Ovary (tissue), 9 donors: Measurements from ENCODE around the gene DNAH6. TPM values are rescaled to one million over a fixed set of nuclear protein-coding genes. Genes with fewer than 3 reads are reported as not detected.
"Not testable (repeated sequence)": the region's sequence is repeated elsewhere in the genome, so short reads cannot be mapped to it uniquely, and the experiment has no call there.

Experiments used
- DNase-seq, 5 donors: peaks; one replicate each; pipeline ENCODE4 v3.0.0-alpha.2; 2019 to 2020
- H3K27ac ChIP-seq, 2 donors: fragments of 200-600 bp; one replicate each; pipeline versions ENCODE4 v1.5.1 to v1.8.0; 2019 to 2022
- H3K27me3 ChIP-seq: fragments of 200-600 bp; one replicate; pipeline ENCODE4 v1.8.0; 2022
- H3K36me3 ChIP-seq: fragments of 200-600 bp; sonication (generic); one replicate; pipeline ENCODE4 v1.5.1; 2019
- H3K4me1 ChIP-seq: one replicate; pipeline ENCODE4 v1.8.1; 2013; ENCODE audit warnings: mild to moderate bottlenecking, moderate library complexity; ENCODE audit not compliant: insufficient read depth
- H3K4me3 ChIP-seq: fragments of 200-600 bp; sonication (generic); one replicate; pipeline ENCODE4 v1.5.1; 2017
- H3K9me3 ChIP-seq, 2 donors: fragments of 200-600 bp in 1 of 2; sonication (generic) in 1 of 2; one replicate each; pipeline versions ENCODE4 v1.5.1 to v1.8.1; 2013 to 2019; ENCODE audit warnings: mild to moderate bottlenecking in 1 of 2, moderate library complexity in 1 of 2
- CTCF ChIP-seq, 3 donors: fragments of 450-650 bp in 2 of 3; fragments of 200-600 bp in 1 of 3; IDR thresholded peaks; one replicate each; pipeline versions ENCODE4 v1.5.1 to v1.8.0; 2016 to 2022; ENCODE audit warnings: antibody characterized with exemption in 3 of 3, mild to moderate bottlenecking in 1 of 3
- EP300 ChIP-seq: sonication (generic); formaldehyde crosslinking; IDR thresholded peaks from one replicate; pipeline ENCODE4 v1.6.1; 2017; ENCODE audit warnings: antibody characterized with exemption
- POLR2A ChIP-seq: fragments of 450-650 bp; IDR thresholded peaks from one replicate; pipeline ENCODE4 v1.6.1; 2017; ENCODE audit warnings: antibody characterized with exemption, mild to moderate bottlenecking, moderate library complexity
- WGBS, 3 donors: extraction: QIAGEN DNeasy Blood & Tissue Kit in 1 of 3; methylation state at CpG; one replicate each; pipeline versions ENCODE4 v1.1.5 to v1.1.7; 2013 to 2017; 5-methylcytosine and 5-hydroxymethylcytosine counted together
- intact Hi-C, 4 donors: fragments of 100-400 bp; cut with DNase I; formaldehyde crosslinking; loops; one replicate each; pipeline versions ENCODE4 v1.11.0 to v1.15.1; 2022 to 2023
- polyA plus RNA-seq, 2 donors: library from polyadenylated mRNA; stranded (reverse); fragments of 200-250 nt in 1 of 2; fragments of 350-450 nt in 1 of 2; fragmentation: Illumina TruSeq in 1 of 2; extraction: RNeasy Lipid Tissue Mini Kit (QIAGEN cat#74804) in 1 of 2; gene quantifications; one replicate each; pipeline ENCODE4 v1.2.3, GENCODE V29; 2013 to 2014
- total RNA-seq, 7 donors: library from RNA; depleted of rRNA in 2 of 7; stranded (reverse); fragments of >200 nt in 2 of 7; fragmentation: NEBNext Ultra II Directional in 3 of 7; extraction: Animal tissue kit (Norgen Biotek cat#: 25700) in 3 of 7; gene quantifications; one replicate each; pipeline versions ENCODE4 v1.1.0 to v1.2.4, GENCODE V29; 2016 to 2023
- donor health status: DM: no; HTN: no; CAD: no; lungs with moderate emphysema.
- donor health status: DM: no; HTN: no; CAD: no.
- donor health status: Bipolar disorder and iron deficiency.
- donor health status: DM: yes; HTN: yes; CAD: no.
- donor health status: DM: no; HTN: no; CAD: no.
- donor health status: DM: yes; HTN: yes; CAD: no.

DNAH6 gene
- total and polyA plus RNA-seq, 9 donors = 0.42 to 14.0 (median 2.4) TPM

GRCh38 chr2:84495539-84496146 is 20.7 kb upstream of the DNAH6 start:
- no peak for DNase-seq
- Histone ChIP-seq H3K4me1 (no peaks in the 10 kb centered on the region), H3K27me3 (no peaks in the 10 kb centered on the region), H3K27ac (no peak overlapping the region), H3K9me3 (no peaks in the 10 kb centered on the region), H3K4me3 (no peak overlapping the region), H3K36me3 (no peaks in the 10 kb centered on the region)
- no peak for TF ChIP-seq EP300
- peak; percentile 32 to 69 (median 46) for TF ChIP-seq CTCF (IDR thresholded peaks at IDR 0.05)
- intact Hi-C loops = loop anchor here in 3 of 4 donors (2.0 to 10.0 kb wide), 6 partner anchors 135 to 432 kb away; no protein-coding TSS in a partner anchor
- 17 to 22% (median 19%) methylated on average over 8 of the region's 8 CpGs for WGBS, 3 donors

GRCh38 chr2:84496386-84496785 is 19.9 kb upstream of the DNAH6 start:
- H3K9me3 ChIP-seq = no peaks in the 10 kb centered on the region
- no peaks in the 10 kb centered on the region for H3K27me3 ChIP-seq
- no peak overlapping the region for H3K27ac ChIP-seq
- TF ChIP-seq CTCF (IDR thresholded peaks at IDR 0.05) (no peak), EP300 (no peak), POLR2A (no peak)
- intact Hi-C loops = loop anchor here in 3 of 4 donors (5.0 to 10.0 kb wide), 5 partner anchors 136 to 431 kb away; no protein-coding TSS in a partner anchor
- H3K36me3 ChIP-seq = no peaks in the 10 kb centered on the region
- no peak overlapping the region for H3K4me3 ChIP-seq
- DNase-seq = no peak
- H3K4me1 ChIP-seq = no peaks in the 10 kb centered on the region

- no peaks in the 10 kb centered on the region for H3K9me3 ChIP-seq
- intact Hi-C loops = loop anchor here in 3 of 4 donors (5.0 to 10.0 kb wide), 5 partner anchors 135 to 430 kb away; no protein-coding TSS in a partner anchor
- 69 to 75% (median 71%) methylated on average over 3 of the region's 3 CpGs for WGBS, 3 donors
- DNase-seq = no peak
- H3K4me3 ChIP-seq = no peak overlapping the region
- H3K36me3 ChIP-seq = no peaks in the 10 kb centered on the region
- no peak overlapping the region for H3K27ac ChIP-seq
- no peaks in the 10 kb centered on the region for H3K27me3 ChIP-seq
- TF ChIP-seq EP300 (no peak), CTCF (IDR thresholded peaks at IDR 0.05) (no peak), POLR2A (no peak)
- H3K4me1 ChIP-seq = no peaks in the 10 kb centered on the region
These were observed 19.0 kb upstream of the DNAH6 start for GRCh38 chr2:84497285-84497684.

- no peaks in the 10 kb centered on the region for H3K36me3 ChIP-seq
- TF ChIP-seq CTCF (IDR thresholded peaks at IDR 0.05) (no peak), EP300 (no peak), POLR2A (no peak)
These were observed 18.0 kb upstream of the DNAH6 start for GRCh38 chr2:84498150-84498799.

GRCh38 chr2:84511024-84511423 is 5.3 kb upstream of the DNAH6 start:
- H3K4me3 ChIP-seq, H3K9me3 ChIP-seq, DNase-seq, intact Hi-C loops, H3K36me3 ChIP-seq, H3K27ac ChIP-seq, H3K27me3 ChIP-seq, H3K4me1 ChIP-seq: not testable (repeated sequence)
- 93 to 96% (median 93%) methylated on average over 10 of the region's 10 CpGs for WGBS, 3 donors

More at GRCh38 chr2:84498150-84498799, 18.0 kb upstream of the DNAH6 start:
- DNase-seq = no peak
- H3K27me3 ChIP-seq = no peaks in the 10 kb centered on the region
- intact Hi-C loops = loop anchor here in 3 of 4 donors (5.0 to 10.0 kb wide), 5 partner anchors 134 to 429 kb away; no protein-coding TSS in a partner anchor
- H3K27ac ChIP-seq = no peak overlapping the region
- no peak overlapping the region for H3K4me3 ChIP-seq
- no peaks in the 10 kb centered on the region for H3K9me3 ChIP-seq
- H3K4me1 ChIP-seq = no peaks in the 10 kb centered on the region
